Activated naive CD8-positive, alpha-beta T cell treated with anti-CD3 and anti-CD28 coated beads, Interleukin-2, amount 50 U/mL, for 24 hours (primary cell): ENCODE data around the gene EGR4.

Experiments
- ATAC-seq: fragments of 150-1000 bp; cut with Tn5 transposase; one replicate; pipeline ENCODE4 v1.10.0; 2021
- DNase-seq: peaks from one replicate; pipeline ENCODE4 v3.0.0; 2021
- H3K27ac Mint-ChIP-seq: one replicate; pipeline ENCODE4 v1.8.0; 2021; ENCODE audit warnings: mild to moderate bottlenecking, mixed read lengths
- H3K27me3 Mint-ChIP-seq: one replicate; pipeline ENCODE4 v1.8.0; 2021; ENCODE audit warnings: mixed read lengths
- H3K36me3 Mint-ChIP-seq: one replicate; pipeline ENCODE4 v1.8.0; 2021; ENCODE audit warnings: low read depth, mixed read lengths
- H3K4me1 Mint-ChIP-seq: one replicate; pipeline ENCODE4 v1.8.0; 2021; ENCODE audit warnings: mixed read lengths
- H3K4me3 Mint-ChIP-seq: one replicate; pipeline ENCODE4 v1.8.0; 2021; ENCODE audit warnings: mild to moderate bottlenecking, moderate library complexity, mixed read lengths
- H3K9me3 Mint-ChIP-seq: one replicate; pipeline ENCODE4 v1.8.0; 2021; ENCODE audit warnings: mixed read lengths

EGR4 gene

DNA sequence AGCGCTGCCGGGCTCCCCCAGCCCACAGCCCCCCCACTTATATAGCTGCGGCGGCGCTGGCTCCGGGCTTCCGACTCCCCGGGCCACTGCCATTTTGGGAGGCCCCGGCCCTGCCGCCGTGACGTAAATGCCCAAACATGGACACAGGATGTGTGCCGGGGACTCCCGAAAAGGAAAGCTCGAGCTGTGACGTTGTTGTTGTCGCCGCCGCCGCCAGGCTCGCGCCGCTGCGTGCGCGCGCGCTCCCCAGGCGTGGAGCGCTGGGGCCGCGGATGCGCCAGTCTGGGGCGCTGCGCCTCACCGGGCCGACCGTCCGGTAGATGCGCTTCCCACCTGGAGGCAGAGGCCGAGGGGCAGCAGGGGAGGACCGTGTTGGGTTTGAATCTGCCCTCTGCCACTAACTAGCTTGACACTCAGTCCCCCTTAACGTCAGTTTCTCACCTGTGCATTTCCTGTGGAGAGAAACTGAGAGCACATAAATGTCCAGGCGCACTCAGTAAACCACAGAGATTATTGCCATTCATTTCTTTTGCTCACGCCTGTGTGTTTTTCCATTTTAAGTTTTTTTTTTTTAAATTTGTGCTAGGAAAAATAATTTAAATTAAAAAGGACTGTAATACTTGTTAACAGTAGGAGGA is at the start of gene EGR4:
EGR4 (minus strand) TSS at position 15 of the 638 bp plus-strand sequence. CDS start 231 bp downstream, outside the sequence.
- H3K4me3 Mint-ChIP-seq, result peak within 1 kb of the TSS; percentile 71
- no peaks in the 10 kb centered on the region for H3K9me3 Mint-ChIP-seq
- peak; percentile 96 for ATAC-seq
- peaks cover 73% of the 10 kb centered on the region for H3K27me3 Mint-ChIP-seq
- peaks cover 19% of the 10 kb centered on the region for H3K4me1 Mint-ChIP-seq
- H3K36me3 Mint-ChIP-seq, result no peaks in the 10 kb centered on the region
- DNase-seq, result peak; percentile 87
- no peak within 1 kb of the TSS for H3K27ac Mint-ChIP-seq

DNA sequence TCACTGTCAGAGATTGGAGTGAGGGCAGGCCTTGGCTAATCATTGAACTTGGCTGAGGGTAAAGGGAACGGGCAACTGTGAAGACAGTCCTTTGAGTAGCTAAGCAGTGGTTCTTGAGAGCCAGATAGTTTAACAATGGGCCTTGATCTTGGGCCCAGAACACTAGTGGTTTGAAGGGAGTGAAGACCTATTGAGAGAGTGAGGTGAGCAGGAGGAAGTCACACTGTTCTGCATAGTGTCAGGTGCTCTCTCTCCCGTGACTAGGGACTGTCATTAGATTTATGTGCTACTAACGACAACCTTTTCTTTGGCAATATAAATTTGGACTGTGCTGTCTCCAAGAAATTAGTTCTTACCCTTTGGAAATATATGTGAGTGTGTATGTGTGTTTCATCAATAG is 47.7 kb upstream of the EGR4 start:
- Mint-ChIP-seq H3K9me3 (no peaks in the 10 kb centered on the region), H3K36me3 (no peaks in the 10 kb centered on the region), H3K27me3 (peaks cover 2% of the 10 kb centered on the region), H3K4me1 (peaks cover 3% of the 10 kb centered on the region), H3K27ac (no peak overlapping the region), H3K4me3 (no peak overlapping the region)
- no peak for DNase-seq
- no peak for ATAC-seq

DNA sequence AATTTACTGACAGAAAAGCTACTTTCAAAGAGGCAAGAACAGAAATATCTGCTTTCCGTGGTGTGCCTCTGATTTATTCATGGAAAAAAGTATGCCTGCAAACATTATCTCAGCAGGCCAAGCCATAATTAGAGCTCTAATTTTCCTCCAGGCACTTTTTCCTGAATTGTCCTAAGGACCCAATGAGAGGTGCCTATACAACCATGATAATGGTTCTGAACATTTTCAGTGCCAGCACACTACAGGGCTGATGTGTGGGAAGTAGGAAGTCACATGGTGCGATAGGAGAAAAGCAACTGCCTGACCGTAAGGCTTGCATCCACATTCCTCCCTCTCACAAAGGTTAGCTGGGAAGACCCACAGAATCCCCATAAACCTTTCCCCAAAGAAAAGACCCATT is 45.9 kb upstream of the EGR4 start:
- H3K27me3 Mint-ChIP-seq, result peaks cover 4% of the 10 kb centered on the region
- H3K4me1 Mint-ChIP-seq, result peaks cover 3% of the 10 kb centered on the region
- no peaks in the 10 kb centered on the region for H3K36me3 Mint-ChIP-seq
- DNase-seq, result no peak
- H3K27ac Mint-ChIP-seq, result no peak overlapping the region
- H3K9me3 Mint-ChIP-seq, result peaks cover 11% of the 10 kb centered on the region
- no peak overlapping the region for H3K4me3 Mint-ChIP-seq
- no peak for ATAC-seq

DNA sequence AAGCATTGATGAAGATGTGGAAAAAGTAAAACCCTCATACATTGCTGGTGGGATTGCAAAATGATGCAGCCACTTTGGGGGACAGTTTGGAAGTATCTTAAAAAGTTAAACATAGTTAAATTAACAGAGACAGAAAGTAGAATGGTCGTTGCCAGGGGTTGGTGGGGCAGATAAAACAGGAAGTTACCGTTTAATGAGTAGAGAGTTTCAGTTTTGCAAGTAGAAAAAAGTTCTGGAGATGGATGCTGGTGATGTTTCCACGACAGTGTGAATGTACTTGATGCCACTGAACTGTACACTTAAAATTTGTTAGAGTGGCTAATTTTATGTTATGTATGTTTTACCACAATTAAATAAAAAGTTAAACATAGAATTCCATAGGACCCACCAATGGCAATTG is 44.5 kb upstream of the EGR4 start:
- peaks cover 3% of the 10 kb centered on the region for H3K4me1 Mint-ChIP-seq
- DNase-seq (no peak), ATAC-seq (no peak)
- peaks cover 17% of the 10 kb centered on the region for H3K9me3 Mint-ChIP-seq
- H3K4me3 Mint-ChIP-seq, result no peak overlapping the region
- H3K36me3 Mint-ChIP-seq, result no peaks in the 10 kb centered on the region
- no peak overlapping the region for H3K27ac Mint-ChIP-seq
- H3K27me3 Mint-ChIP-seq, result peaks cover 4% of the 10 kb centered on the region

DNA sequence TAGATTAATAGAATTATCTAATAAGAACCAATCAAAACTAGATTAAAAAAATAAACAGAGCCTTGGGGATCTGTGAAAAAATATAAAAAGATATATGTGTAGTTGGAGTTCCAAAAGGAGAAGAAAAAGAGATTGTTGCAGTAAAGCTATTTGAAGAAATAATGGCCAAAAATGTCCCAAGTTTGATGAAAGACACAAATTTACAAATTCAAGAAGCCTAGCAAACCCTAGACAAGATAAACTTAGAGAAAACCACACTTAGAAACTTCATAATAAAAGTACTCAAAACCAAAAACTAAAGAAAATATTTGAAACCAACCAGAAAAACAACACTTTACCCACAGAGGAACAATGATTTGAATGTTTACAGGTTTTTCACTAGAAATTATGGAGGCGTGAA is 41.3 kb upstream of the EGR4 start:
- Mint-ChIP-seq H3K4me3 (no peak overlapping the region), H3K36me3 (no peaks in the 10 kb centered on the region), H3K9me3 (peaks cover 17% of the 10 kb centered on the region), H3K27me3 (peaks cover 7% of the 10 kb centered on the region), H3K27ac (no peak overlapping the region), H3K4me1 (peaks cover 3% of the 10 kb centered on the region)
- ATAC-seq (no peak), DNase-seq (no peak)

DNA sequence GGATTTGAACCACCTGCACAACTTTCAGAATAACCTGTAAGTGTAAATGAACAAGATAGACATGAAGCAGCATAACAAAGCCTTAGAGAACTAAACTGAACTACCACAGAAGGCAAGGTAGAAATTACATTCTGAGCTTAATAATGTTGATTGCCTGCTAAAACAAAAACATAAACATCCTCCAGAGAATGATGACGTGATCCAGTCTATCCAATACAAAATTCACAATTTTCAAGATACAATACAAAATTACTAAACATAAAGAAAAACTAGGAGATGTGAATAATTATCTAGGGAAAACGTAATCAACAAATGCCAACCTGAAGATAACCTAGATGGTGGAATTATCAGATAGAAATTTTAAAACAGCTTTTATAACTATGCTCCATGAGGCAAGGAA is 40.7 kb upstream of the EGR4 start:
- DNase-seq (no peak), ATAC-seq (no peak)
- H3K27me3 Mint-ChIP-seq, result peaks cover 8% of the 10 kb centered on the region
- no peak overlapping the region for H3K27ac Mint-ChIP-seq
- H3K4me1 Mint-ChIP-seq, result peaks cover 3% of the 10 kb centered on the region
- H3K36me3 Mint-ChIP-seq, result no peaks in the 10 kb centered on the region
- H3K9me3 Mint-ChIP-seq, result peaks cover 17% of the 10 kb centered on the region
- H3K4me3 Mint-ChIP-seq, result no peak overlapping the region

DNA sequence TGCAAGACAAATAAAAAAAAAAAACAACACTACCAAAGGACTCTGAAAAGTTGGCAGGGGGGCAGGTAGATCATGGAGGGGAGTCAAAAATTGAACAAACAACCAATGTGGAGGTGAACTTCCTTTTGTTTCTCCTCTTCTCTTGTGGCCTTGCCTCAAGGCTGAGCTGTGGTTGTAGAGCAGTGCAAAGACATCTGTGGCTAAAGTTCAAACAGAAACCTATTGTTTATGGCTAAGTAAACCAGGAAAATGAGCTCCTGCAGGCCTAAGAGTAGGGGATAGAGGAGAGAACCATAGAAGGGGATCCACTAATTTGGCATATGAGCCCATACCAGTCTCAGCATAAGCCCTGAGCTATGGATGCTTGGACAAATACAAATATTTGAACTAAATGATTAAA is 40.2 kb upstream of the EGR4 start:
- no peak overlapping the region for H3K4me3 Mint-ChIP-seq
- no peaks in the 10 kb centered on the region for H3K36me3 Mint-ChIP-seq
- no peak for DNase-seq
- H3K4me1 Mint-ChIP-seq, result peaks cover 3% of the 10 kb centered on the region
- no peak overlapping the region for H3K27ac Mint-ChIP-seq
- peaks cover 12% of the 10 kb centered on the region for H3K27me3 Mint-ChIP-seq
- ATAC-seq, result no peak
- peaks cover 17% of the 10 kb centered on the region for H3K9me3 Mint-ChIP-seq

DNA sequence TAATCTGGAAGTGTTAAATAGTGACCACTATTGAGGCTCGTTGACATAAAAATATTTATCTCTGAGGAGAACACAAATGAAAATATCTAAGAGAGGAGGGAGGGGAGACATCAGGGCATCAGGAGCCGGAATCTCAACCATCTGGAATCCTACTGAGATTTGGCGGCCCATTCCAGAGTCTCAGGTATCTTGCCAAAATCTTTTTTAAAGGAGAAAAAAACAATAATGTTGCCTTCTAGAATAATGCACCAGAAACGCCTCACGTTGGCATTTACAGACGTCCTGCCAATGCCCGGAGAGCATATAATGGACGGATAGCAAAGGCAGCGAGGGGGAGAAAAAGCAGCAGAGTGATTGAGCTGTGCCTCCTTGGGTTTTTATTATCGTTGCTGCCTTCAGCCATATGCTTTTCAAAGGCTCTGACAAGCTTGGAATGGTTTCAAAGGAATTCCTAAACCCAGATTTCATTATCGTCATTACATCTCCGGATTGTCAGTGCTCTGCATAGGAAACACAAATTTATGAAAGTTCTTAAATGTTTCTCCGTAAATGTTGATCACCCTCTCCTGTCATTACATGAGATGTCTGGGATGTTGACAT is 30.9 kb upstream of the EGR4 start:
- Mint-ChIP-seq H3K36me3 (no peaks in the 10 kb centered on the region), H3K27ac (no peak overlapping the region), H3K9me3 (no peaks in the 10 kb centered on the region), H3K4me1 (no peaks in the 10 kb centered on the region), H3K27me3 (peaks cover 31% of the 10 kb centered on the region), H3K4me3 (no peak overlapping the region)
- ATAC-seq, result no peak
- DNase-seq, result no peak

DNA sequence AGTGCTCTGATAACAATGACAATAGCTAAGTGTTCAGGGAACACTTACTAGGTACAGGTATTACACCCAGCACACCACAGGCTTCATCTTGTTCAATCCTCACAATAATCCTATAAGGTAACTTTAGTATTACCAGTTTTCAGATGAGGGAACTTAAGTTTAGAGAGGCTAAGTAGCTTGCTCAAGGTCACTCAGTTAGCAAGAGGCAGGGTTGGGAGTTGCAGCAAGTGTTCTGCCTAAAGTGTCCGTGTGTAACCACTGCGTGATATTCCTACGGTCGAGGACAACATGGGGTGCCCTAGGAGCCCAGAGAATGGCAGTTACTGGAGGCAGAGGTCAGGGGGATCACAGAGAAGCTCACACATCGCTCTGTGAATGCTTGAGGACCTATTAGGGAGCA is 30.2 kb upstream of the EGR4 start:
- DNase-seq (no peak), ATAC-seq (no peak)
- no peaks in the 10 kb centered on the region for H3K36me3 Mint-ChIP-seq
- no peaks in the 10 kb centered on the region for H3K4me1 Mint-ChIP-seq
- H3K27me3 Mint-ChIP-seq, result peaks cover 27% of the 10 kb centered on the region
- H3K27ac Mint-ChIP-seq, result no peak overlapping the region
- no peak overlapping the region for H3K4me3 Mint-ChIP-seq
- no peaks in the 10 kb centered on the region for H3K9me3 Mint-ChIP-seq

DNA sequence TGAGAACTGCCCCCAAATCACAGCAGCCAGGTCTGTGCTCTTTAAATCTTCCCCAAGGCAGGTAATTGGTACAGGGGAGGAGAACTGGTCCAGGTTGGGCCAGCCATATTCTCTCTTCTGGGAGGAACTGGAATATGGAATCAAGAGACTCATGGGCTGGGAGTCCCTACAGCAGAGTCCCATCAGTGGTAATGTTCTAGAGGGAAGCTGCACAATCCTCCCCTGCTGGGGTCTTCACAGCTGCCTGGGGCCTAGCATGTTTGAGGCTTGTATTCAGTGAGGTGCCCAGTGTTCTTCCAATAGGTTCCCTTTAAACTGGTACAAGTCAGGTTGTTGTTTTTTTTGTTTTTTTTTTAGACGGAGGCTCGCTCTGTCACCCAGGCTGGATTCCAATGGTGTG is 21.1 kb upstream of the EGR4 start:
- ATAC-seq (no peak), DNase-seq (no peak)
- Mint-ChIP-seq H3K4me1 (no peaks in the 10 kb centered on the region), H3K4me3 (no peak overlapping the region), H3K27ac (no peak overlapping the region), H3K9me3 (peaks cover 4% of the 10 kb centered on the region), H3K36me3 (no peaks in the 10 kb centered on the region), H3K27me3 (peaks cover 13% of the 10 kb centered on the region)

DNA sequence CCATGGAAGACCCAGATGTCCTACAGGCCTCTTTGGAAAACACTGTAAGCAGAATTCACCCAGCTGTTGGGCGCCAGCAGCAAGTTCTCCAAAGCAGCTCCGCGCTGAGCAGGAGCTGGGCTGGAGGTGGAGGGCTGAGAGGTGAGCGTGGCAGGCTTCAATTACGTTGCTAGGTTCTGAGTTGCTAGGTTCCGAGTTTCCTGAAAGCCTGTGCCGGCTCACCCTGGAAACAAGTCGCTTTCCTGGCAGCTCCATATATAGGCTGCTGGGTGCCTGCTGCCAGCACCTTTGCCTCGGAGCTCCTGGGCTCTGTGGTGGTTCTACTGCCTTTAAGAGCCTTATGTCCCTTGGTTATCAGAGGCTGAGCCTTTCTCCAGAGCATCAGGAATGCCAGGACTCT is 14.4 kb upstream of the EGR4 start:
- H3K27me3 Mint-ChIP-seq, result peaks cover 22% of the 10 kb centered on the region
- DNase-seq (no peak), ATAC-seq (no peak)
- H3K4me1 Mint-ChIP-seq, result no peaks in the 10 kb centered on the region
- no peak overlapping the region for H3K4me3 Mint-ChIP-seq
- H3K36me3 Mint-ChIP-seq, result no peaks in the 10 kb centered on the region
- H3K27ac Mint-ChIP-seq, result no peak overlapping the region
- H3K9me3 Mint-ChIP-seq, result peaks cover 4% of the 10 kb centered on the region

DNA sequence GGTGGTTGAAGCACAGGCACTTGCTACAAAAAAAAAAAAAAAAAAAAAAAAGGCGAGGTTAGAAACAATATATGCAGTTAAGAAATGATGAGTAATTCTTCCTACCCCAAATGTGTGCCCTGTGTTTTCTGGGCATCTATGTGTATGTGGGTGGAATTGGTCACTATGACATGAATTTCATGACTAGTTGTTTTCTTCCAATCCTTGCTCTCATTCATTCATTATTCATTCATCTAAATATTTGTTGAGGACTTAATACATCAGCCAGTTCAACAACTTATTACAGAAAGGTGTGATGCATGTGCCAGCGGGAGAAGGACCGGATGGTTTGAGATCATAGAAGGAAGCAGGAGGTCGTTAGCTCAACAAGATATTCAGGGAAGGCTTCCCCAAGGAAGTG is 8.3 kb upstream of the EGR4 start:
- DNase-seq, result no peak
- Mint-ChIP-seq H3K27ac (no peak overlapping the region), H3K4me1 (no peaks in the 10 kb centered on the region), H3K27me3 (peaks cover 44% of the 10 kb centered on the region), H3K36me3 (no peaks in the 10 kb centered on the region), H3K9me3 (no peaks in the 10 kb centered on the region), H3K4me3 (no peak overlapping the region)
- no peak for ATAC-seq

DNA sequence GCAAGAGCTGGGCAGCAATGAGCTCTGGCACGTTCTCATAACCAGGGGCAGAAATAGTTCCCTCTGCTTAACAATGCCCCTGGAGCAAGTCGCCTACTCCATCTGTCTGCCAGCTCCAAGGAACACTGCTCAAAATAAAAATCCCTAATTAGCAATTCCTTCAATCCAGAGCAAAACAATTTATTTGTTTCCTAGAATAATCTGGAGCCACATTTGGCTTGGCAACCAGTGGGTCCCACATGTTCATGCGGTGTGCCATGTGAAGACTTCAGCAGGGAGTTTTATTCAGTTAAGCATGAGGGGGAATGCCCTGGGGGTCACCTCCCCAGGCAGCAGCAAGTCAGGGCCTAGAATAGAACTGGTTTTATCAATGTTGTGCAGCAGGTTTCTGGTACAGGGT is 7.6 kb upstream of the EGR4 start:
- no peaks in the 10 kb centered on the region for H3K4me1 Mint-ChIP-seq
- H3K9me3 Mint-ChIP-seq, result no peaks in the 10 kb centered on the region
- no peak overlapping the region for H3K27ac Mint-ChIP-seq
- H3K27me3 Mint-ChIP-seq, result peaks cover 51% of the 10 kb centered on the region
- H3K4me3 Mint-ChIP-seq, result no peak overlapping the region
- H3K36me3 Mint-ChIP-seq, result no peaks in the 10 kb centered on the region
- ATAC-seq, result no peak
- DNase-seq, result no peak

DNA sequence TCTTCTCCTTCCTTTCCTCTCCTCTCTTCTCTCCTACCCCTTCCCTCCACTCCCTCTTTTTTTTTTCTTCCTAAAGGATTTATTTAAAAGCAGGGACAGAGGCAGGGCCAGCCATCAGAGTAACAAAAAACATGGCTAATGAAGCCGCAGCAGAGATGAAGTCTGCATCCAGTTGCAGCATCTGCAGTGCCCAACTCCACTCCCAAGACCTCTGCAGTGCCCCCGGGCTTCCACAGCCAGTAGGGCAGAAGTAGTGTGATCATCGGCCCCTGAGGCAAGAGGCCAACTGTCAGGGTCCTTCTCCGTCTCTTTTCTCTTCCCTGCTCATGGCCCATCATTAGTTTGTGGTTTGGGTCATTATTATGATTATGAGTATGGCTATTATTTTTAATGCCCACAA is 4.2 kb upstream of the EGR4 start:
- H3K36me3 Mint-ChIP-seq, result no peaks in the 10 kb centered on the region
- DNase-seq (no peak), ATAC-seq (no peak)
- H3K27me3 Mint-ChIP-seq, result peaks cover 68% of the 10 kb centered on the region
- H3K9me3 Mint-ChIP-seq, result no peaks in the 10 kb centered on the region
- peaks cover 7% of the 10 kb centered on the region for H3K4me1 Mint-ChIP-seq
- H3K27ac Mint-ChIP-seq, result no peak overlapping the region
- no peak overlapping the region for H3K4me3 Mint-ChIP-seq

DNA sequence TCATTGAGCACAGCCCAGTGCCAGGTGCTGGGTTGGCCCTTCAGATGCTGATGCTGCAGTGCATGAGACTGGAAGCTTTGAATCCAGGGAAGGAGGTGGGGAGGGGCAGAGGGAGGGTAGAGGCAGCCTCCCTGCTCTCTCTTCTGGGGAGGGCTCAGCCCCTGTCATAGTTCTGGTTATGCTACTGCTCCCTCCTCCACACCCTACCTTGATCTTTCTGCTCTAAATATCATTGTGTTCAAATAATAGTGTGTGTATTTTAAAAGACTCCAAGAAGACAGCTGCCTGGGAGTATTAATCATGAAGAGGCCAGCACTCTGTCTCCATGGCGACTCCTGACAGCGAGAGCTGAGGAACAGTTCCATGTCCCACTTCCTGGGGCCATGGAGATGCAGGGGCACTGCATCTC is 3.8 kb upstream of the EGR4 start:
- H3K4me3 Mint-ChIP-seq, result no peak overlapping the region
- ATAC-seq (no peak), DNase-seq (no peak)
- no peaks in the 10 kb centered on the region for H3K36me3 Mint-ChIP-seq
- no peak overlapping the region for H3K27ac Mint-ChIP-seq
- peaks cover 67% of the 10 kb centered on the region for H3K27me3 Mint-ChIP-seq
- peaks cover 9% of the 10 kb centered on the region for H3K4me1 Mint-ChIP-seq
- no peaks in the 10 kb centered on the region for H3K9me3 Mint-ChIP-seq
